GM21367 (cell line): ENCODE results near the gene SP140L.
"Not testable (repeated sequence)": the region's sequence is repeated elsewhere in the genome, so short reads cannot be mapped to it uniquely, and the experiment has no call there.

Source experiments
- ATAC-seq: cut with Tn5 transposase; IDR thresholded peaks from one replicate; pipeline ENCODE4 v1.9.1; 2021; ENCODE audit not compliant: unreplicated experiment

SP140L gene

GRCh38 chr2:230326453-230327417 is at the start of gene SP140L:
Gene SP140L (plus strand): TSS chr2:230327193. CDS start chr2:230327270, 77 bp downstream.
- ATAC-seq: peak; percentile 83

- ATAC-seq: no peak
Measured at GRCh38 chr2:230282936-230283335, 44.1 kb upstream of the SP140L start.

- no peak for ATAC-seq
Measured at GRCh38 chr2:230286048-230286447, 40.9 kb upstream of the SP140L start.

DNA sequence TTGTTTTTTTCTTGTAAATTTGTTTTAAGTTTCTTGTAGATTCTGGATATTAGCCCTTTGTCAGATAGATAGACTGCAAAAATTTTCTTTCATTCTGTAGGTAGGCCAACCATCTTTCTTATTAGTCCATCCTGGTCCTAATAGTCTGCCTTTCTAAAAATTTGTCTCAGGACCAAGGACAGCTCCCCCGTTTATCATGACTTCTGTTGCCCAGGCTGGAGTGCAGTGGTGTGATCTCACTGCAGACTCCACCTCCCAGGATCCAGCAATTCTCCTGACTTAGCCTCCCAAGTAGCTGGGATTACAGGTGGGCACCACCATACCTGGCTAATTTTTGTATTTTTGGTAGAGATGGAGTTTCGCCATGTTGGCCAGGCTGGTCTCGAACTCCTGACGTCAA is 37.7 kb upstream of the SP140L start:
- ATAC-seq: not testable (repeated sequence)

DNA sequence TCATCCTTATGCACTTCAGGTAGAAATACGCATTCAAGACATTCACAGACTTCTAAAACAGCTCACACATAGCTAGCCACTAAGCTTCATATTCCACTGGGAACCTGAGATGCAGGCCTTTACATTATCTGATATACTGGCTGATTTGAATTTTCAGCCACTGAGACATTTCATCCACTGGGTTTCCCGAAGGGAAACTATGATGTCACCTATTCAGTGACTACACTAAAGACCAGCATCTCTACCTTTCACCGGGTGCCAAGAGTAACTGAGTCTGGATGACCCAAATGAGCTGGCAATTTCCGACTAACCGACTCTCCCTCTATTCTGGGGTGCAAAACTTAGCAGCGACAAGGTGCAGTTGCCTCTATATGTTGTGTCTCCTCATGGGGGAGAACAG is 31.8 kb upstream of the SP140L start:
- ATAC-seq: no peak

DNA sequence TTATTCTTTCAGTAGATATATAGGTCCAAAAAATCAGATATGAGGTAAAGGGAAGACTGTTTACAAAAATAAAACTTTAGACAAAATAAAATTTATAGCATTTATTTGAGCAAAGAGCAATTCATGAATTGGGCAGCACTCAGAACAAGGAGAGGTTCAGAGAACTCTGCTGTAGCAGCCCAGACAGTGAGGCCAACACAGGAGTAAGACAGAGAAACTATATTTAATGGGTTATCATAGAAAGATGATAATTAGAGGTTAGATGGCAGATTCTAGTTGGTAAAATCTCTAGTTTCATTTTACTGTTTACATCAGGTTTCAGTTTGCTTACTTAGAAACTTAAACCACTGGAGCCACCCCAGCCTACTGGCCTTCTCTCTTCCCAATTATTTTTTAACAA is 30.1 kb upstream of the SP140L start:
- no peak for ATAC-seq

- no peak for ATAC-seq
Measured at GRCh38 chr2:230299618-230300017, 27.4 kb upstream of the SP140L start.

DNA sequence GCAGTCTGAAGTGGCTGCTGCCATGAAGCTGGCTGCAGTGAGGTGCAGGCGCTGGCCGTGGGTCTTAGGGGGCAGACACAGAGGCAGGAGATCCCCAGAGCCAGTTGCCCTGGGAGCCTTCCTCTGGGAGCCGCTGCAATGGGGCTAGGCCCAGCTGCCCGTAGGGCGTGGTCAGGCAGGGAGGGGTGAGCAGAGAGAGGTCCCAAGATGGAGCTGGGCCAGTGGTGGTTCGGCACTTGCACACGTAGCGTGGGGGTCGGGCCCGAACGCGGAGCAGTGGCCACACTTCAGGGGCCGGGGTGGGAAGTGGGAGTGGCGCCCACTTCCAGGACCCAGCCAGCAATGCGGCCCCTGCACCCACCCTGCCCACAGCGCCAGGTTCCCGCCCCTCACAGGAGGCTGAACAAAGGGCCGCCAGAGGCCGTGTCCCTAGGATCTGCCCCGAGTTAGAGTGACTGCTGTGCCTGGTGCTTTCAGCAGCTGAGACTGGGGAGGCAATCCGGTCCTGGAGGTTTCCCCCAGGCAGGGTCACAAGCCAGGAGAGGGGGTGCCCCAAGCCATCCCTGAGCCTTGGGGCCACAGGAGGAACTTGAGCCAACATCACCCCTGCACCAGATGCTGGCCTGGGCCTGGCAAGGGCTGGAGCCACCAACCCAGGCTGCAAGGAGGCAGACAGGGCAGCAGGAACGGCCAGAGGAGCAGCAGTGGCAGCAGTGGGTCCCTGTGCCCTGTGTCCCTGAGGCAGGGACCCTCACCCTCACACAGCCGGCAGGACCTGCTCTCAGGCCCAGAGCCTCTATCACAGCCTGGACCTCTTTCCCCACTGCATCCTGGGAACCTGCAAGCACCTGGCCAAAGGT is 21.3 kb upstream of the SP140L start:
- ATAC-seq: no peak

DNA sequence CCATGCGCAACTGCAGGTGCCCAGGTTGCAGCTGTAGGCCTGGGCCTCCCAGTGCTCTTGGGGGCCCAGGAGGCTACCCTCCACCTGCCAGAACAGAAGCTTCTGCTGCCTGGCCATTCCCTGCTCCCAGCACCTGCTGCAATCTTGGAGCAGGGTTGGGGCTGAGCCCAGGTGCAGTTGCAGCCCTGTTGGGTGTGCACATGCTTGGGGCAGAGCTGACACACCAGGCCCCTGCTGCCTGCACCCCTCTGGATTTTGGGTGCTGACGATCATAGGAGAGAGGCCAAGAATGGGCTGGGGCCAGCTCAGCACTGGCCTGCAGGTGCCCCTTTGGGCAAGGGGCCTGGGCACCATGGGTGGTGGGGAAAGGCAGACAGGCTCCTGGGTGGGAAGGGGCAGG is 20.5 kb upstream of the SP140L start:
- ATAC-seq: no peak

DNA sequence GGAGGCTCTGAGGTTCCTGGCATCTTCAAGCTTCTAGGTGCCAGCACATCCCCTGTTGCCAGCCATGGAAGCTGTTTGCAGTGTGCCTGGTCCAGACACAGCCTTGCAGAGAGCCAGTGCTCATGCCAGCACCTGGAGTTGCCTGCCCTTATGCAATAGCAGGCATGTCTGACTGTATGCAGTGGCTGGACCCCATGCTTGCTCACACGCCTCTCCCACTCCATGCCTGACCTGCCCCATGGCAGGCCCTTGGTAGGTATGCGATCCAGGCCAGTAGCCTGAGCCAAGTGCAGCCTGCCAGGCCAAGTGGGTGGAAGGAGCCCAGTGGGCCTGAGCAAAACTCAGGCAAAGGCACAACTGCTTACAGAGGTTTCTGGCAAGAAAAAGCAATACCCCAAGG is 19.5 kb upstream of the SP140L start:
- no peak for ATAC-seq

DNA sequence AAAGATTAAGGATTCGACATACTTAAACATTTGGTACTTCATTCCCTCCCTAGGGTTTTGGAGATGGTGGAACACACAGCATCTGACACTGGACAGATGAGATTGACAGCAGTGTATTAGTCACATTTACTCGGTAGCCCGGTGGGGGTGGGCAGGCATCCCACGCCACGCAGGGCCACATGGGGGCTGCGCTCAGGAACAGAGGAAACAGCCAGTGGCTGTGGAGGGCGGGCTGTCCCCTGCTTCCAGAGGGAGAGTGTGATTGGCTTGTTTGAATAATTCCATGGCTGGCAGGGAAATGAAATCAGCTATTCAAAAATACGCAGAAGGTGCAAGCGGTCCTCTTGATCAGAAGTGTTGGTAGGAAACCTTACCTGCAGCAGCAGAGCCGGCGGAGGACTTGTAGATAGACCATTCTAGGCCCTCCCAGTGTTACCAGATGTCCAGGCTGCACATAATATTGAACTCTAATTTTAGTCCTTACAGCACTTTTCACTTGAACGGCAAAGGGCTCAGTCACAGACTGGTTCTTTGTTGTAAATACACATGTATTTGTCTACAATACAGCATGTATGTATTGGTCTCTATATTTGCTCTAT is 18.5 kb upstream of the SP140L start:
- no peak for ATAC-seq

- not testable (repeated sequence) for ATAC-seq
Measured at GRCh38 chr2:230310792-230311191, 16.2 kb upstream of the SP140L start.

- not testable (repeated sequence) for ATAC-seq
Measured at GRCh38 chr2:230311634-230312033, 15.4 kb upstream of the SP140L start.

- no peak for ATAC-seq
Measured at GRCh38 chr2:230312638-230313037, 14.4 kb upstream of the SP140L start.

DNA sequence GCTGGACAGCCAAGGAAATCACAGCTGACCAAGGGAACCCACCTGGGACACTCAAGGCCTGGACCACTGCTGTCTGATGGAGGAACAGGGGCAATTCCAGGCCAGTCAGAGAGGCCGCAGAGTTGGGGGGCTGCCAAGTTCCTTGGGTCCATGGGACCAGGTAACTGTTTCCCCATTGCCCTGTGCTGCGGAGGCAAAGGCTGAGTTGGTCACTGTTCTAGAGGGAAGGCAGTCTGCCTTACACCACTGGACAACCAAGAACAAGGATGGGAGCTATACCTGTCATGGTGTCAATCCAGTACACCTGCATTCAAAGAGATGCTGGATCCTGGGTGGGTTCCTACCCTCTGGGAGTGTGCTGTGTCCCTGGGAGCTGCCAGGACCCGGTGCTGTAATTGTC is 9.6 kb upstream of the SP140L start:
- ATAC-seq: no peak

- ATAC-seq: peak; percentile 54
Measured at GRCh38 chr2:230318190-230319121, 8.5 kb upstream of the SP140L start.

DNA sequence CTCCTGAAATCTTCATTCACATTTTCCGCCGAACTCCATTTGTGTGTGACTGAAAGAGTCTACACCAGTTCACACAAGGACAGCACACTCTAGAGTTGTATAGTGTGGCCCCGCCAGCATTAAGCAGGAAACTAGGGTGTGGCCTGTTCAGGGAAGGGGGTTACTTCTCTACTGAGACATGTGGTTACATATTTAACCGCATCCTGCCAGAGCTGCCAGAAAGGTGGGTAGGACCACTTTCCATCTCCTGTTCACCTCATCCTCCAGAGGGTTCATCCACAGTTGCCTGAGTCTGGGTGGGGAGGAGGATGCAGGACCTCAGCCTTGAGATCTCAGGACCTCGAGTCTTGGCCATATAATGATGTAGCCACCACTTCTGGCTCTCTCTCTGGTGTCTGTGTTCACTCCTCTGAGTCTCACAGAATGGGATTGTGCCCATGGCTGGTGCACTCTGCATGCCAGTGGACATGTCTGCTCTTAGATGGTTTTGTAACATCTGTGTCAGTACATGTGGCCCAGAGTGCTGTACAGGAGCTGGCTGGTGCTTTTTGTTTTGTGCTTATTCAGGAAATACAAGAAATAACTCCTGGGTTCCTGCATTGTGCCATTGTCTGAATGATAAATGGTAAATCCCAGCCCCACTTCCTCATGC is 7.7 kb upstream of the SP140L start:
- ATAC-seq: peak; percentile 80

DNA sequence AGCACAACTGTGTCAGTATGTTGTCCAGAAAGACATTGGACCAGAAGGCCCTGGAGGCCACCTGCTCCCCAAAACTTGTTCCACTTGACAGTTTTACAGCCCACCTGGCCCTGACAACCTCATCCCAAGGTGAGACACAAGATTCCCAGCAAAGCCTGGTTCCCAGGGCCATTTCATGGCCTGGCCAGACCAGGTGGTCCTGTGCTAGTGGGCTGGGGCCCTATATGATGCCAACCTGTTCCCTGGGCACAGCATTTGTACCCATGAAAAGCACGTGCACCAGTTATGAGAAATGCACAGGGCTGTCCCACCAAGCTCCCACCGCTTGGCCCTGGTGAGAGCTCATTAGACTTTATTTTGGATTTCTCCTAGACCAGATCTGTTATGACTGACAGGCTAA is 6.0 kb upstream of the SP140L start:
- ATAC-seq: no peak

- no peak for ATAC-seq
Measured at GRCh38 chr2:230322561-230323384, 4.2 kb upstream of the SP140L start.
